Hepatocyte (in vitro differentiated cells): Measurements from ENCODE around the gene SLBP.

Experiments used
- CTCF ChIP-seq: fragments of 200-600 bp; sonication (generic); IDR thresholded peaks from 2 replicates; pipeline ENCODE4 v1.5.1; 2016; ENCODE audit warnings: antibody characterized with exemption, mild to moderate bottlenecking; ENCODE audit not compliant: poor library complexity
- EZH2 ChIP-seq: fragments of 200-600 bp; sonication (generic); IDR thresholded peaks from 2 replicates; pipeline ENCODE4 v1.6.1; 2016; ENCODE audit warnings: antibody characterized with exemption, mild to moderate bottlenecking, borderline replicate concordance

- TF ChIP-seq CTCF (no peak), EZH2 (no peak)
Measured at GRCh38 chr4:1673671-1674070, 38.4 kb downstream of the SLBP start.
